ENCODE measurements around the gene NTRK2. TPM values are rescaled to one million over a fixed set of nuclear protein-coding genes. Genes with fewer than 3 reads are reported as not detected.

NTRK2 gene
- polyA plus RNA-seq, 1 donor (not counting 4 experiments of a cell fraction or from before 2014, with no cell fraction given) = 0.08 TPM

DNA sequence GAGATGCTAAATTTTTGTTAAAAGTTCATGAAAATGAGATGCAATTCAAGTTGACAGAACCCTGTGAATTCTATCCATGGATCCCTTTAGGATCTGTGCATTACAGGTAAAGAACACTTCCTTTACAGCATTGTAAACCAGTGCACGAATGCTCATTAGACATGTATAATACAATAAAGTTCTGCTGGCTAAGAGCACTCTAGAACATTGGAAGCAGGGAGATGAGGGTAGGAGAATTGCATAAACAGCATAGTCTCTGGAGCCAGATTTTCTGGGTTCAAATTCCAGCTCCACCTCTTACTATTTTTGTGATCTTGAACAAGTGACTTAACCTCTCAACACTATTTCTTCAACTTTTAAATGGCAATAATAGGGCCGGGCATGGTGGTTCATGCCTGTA, 300.2 kb downstream of the NTRK2 start:
- no peak for FAIRE-seq
- no peak for TF ChIP-seq EZH2 (IDR thresholded peaks at IDR 0.05; ENCODE audit: low read length)
- TF ChIP-seq, protein P1, sequence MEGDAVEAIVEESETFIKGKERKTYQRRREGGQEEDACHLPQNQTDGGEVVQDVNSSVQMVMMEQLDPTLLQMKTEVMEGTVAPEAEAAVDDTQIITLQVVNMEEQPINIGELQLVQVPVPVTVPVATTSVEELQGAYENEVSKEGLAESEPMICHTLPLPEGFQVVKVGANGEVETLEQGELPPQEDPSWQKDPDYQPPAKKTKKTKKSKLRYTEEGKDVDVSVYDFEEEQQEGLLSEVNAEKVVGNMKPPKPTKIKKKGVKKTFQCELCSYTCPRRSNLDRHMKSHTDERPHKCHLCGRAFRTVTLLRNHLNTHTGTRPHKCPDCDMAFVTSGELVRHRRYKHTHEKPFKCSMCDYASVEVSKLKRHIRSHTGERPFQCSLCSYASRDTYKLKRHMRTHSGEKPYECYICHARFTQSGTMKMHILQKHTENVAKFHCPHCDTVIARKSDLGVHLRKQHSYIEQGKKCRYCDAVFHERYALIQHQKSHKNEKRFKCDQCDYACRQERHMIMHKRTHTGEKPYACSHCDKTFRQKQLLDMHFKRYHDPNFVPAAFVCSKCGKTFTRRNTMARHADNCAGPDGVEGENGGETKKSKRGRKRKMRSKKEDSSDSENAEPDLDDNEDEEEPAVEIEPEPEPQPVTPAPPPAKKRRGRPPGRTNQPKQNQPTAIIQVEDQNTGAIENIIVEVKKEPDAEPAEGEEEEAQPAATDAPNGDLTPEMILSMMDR (optimal IDR thresholded peaks at IDR 0.05 in 1 of 3, IDR thresholded peaks at IDR 0.05 in 1 of 3, conservative IDR thresholded peaks at IDR 0.05 in 1 of 3; ENCODE audit: extremely low read depth in 1 of 3, insufficient read depth in 2 of 3, low read length in 3 of 3) = no peak
- Histone ChIP-seq H3K9me1 (ENCODE audit: control insufficient read depth, extremely low read depth, insufficient read depth, low read length) (no peaks in the 10 kb centered on the region), H3K4me2 (ENCODE audit: control insufficient read depth, extremely low read depth, insufficient read depth, low read depth, low read length) (no peak overlapping the region), H3K4me1 (ENCODE audit: control insufficient read depth, extremely low read depth, insufficient read depth, low read length) (peaks cover 44% of the 10 kb centered on the region), H2AFZ (ENCODE audit: control insufficient read depth, low read length) (no peak overlapping the region), H3K27me3 (ENCODE audit: control insufficient read depth, extremely low read depth, insufficient read depth, low read length) (no peaks in the 10 kb centered on the region), H3K4me3 (ENCODE audit: control insufficient read depth in 2 of 3, extremely low read depth in 1 of 3, insufficient read depth in 2 of 3, low read depth in 1 of 3, low read length in 3 of 3) (no peak overlapping the region), H3K27ac (ENCODE audit: control insufficient read depth, insufficient read depth, low read length) (peak overlapping the region; percentile 40), H4K20me1 (ENCODE audit: control insufficient read depth, extremely low read depth, insufficient read depth, low read length) (no peaks in the 10 kb centered on the region), H3K9ac (ENCODE audit: control insufficient read depth, extremely low read depth, insufficient read depth, low read length) (no peak overlapping the region), H3K9me3 (ENCODE audit: control insufficient read depth, low read depth, low read length) (no peaks in the 10 kb centered on the region), H3K36me3 (ENCODE audit: control insufficient read depth in 2 of 2, extremely low read depth in 1 of 2, insufficient read depth in 2 of 2, low read length in 2 of 2) (no peaks in the 10 kb centered on the region), H3K79me2 (ENCODE audit: control insufficient read depth, insufficient read depth, low read length) (no peaks in the 10 kb centered on the region)
- DNase-seq (ENCODE audit: low read depth, low spot score) = no peak
- dilution Hi-C loops (cut with MboI; ENCODE audit: extremely low pct_ligation_motif_present, low sequenced_read_pairs) = no loop called here

DNA sequence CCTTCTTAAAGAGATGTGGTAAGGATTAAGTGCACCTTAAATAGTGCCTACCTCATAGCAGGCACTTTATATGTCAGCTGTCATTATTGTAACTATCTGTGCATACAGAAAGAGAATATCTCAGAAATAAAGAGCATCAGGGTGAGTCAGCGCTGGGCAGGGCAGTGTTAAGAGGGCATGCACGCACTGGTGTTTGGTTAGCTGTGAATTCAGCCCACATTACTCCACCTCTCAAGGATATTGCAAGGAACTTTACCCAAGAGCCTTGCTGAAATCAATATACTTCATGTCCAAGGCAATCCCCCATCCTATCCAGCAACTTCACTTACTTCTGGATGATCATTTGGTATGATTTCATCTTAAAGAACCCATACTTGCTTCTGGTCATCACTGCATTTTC, 300.9 kb downstream of the NTRK2 start:
- FAIRE-seq = peak; percentile 98
- Histone ChIP-seq H3K9me1 (ENCODE audit: control insufficient read depth, extremely low read depth, insufficient read depth, low read length) (no peaks in the 10 kb centered on the region), H3K4me3 (ENCODE audit: control insufficient read depth in 2 of 3, extremely low read depth in 1 of 3, insufficient read depth in 2 of 3, low read depth in 1 of 3, low read length in 3 of 3) (no peak overlapping the region), H3K9me3 (ENCODE audit: control insufficient read depth, low read depth, low read length) (no peaks in the 10 kb centered on the region), H4K20me1 (ENCODE audit: control insufficient read depth, extremely low read depth, insufficient read depth, low read length) (no peaks in the 10 kb centered on the region), H3K27me3 (ENCODE audit: control insufficient read depth, extremely low read depth, insufficient read depth, low read length) (no peaks in the 10 kb centered on the region), H3K4me1 (ENCODE audit: control insufficient read depth, extremely low read depth, insufficient read depth, low read length) (peaks cover 44% of the 10 kb centered on the region), H3K36me3 (ENCODE audit: control insufficient read depth in 2 of 2, extremely low read depth in 1 of 2, insufficient read depth in 2 of 2, low read length in 2 of 2) (no peaks in the 10 kb centered on the region), H3K79me2 (ENCODE audit: control insufficient read depth, insufficient read depth, low read length) (no peaks in the 10 kb centered on the region), H3K9ac (ENCODE audit: control insufficient read depth, extremely low read depth, insufficient read depth, low read length) (no peak overlapping the region), H3K27ac (ENCODE audit: control insufficient read depth, insufficient read depth, low read length) (peak overlapping the region; percentile 40), H2AFZ (ENCODE audit: control insufficient read depth, low read length) (no peak overlapping the region), H3K4me2 (ENCODE audit: control insufficient read depth, extremely low read depth, insufficient read depth, low read depth, low read length) (peak overlapping the region; percentile 58)
- DNase-seq (ENCODE audit: low read depth, low spot score) = peak; percentile 25
- dilution Hi-C loops (cut with MboI; ENCODE audit: extremely low pct_ligation_motif_present, low sequenced_read_pairs) = no loop called here
- TF ChIP-seq, protein P1 (optimal IDR thresholded peaks at IDR 0.05 in 1 of 3, IDR thresholded peaks at IDR 0.05 in 1 of 3, conservative IDR thresholded peaks at IDR 0.05 in 1 of 3; ENCODE audit: extremely low read depth in 1 of 3, insufficient read depth in 2 of 3, low read length in 3 of 3) = no peak
- no peak for TF ChIP-seq EZH2 (IDR thresholded peaks at IDR 0.05; ENCODE audit: low read length)
